DMS153 treated with DMSO at 0.1 percent for 48 hours (cell line): ENCODE measurements around the gene ALKBH6.
A peak's percentile ranks its signal among the peaks of the same experiment; 100 is the strongest.
"Not testable (repeated sequence)": the region's sequence is repeated elsewhere in the genome, so short reads cannot be mapped to it uniquely, and the experiment has no call there.

Experiments
- DNase-seq: peaks from one replicate; lab custom pipeline; 2025; ENCODE audit not compliant: unreplicated experiment; lab: John Stamatoyannopoulos, UW

Gene ALKBH6

GRCh38 chr19:35993923-35994598 is 20.0 kb downstream of the ALKBH6 start:
- no peak for DNase-seq

GRCh38 chr19:35992907-35993765 is 20.9 kb downstream of the ALKBH6 start:
- DNase-seq: no peak

- DNase-seq: no peak
Observed at GRCh38 chr19:35991731-35992450, 22.1 kb downstream of the ALKBH6 start.

- DNase-seq: no peak
Observed at GRCh38 chr19:35990771-35991730, 23.0 kb downstream of the ALKBH6 start.

- DNase-seq: no peak
Observed at GRCh38 chr19:35990156-35990555, 23.9 kb downstream of the ALKBH6 start.

GRCh38 chr19:35988824-35989223 is 25.2 kb downstream of the ALKBH6 start:
- DNase-seq: no peak

- no peak for DNase-seq
Observed at GRCh38 chr19:35987571-35987896, 26.5 kb downstream of the ALKBH6 start.

- peak; percentile 39 for DNase-seq
Observed at GRCh38 chr19:35986664-35987570, 27.1 kb downstream of the ALKBH6 start.

- DNase-seq: no peak
Observed at GRCh38 chr19:35986111-35986510, 27.9 kb downstream of the ALKBH6 start.

- DNase-seq: no peak
Observed at GRCh38 chr19:35983177-35983576, 30.8 kb downstream of the ALKBH6 start.

GRCh38 chr19:35980997-35981396 is 33.0 kb downstream of the ALKBH6 start:
- DNase-seq: not testable (repeated sequence)

GRCh38 chr19:35978832-35979365 is 35.1 kb downstream of the ALKBH6 start:
- no peak for DNase-seq

GRCh38 chr19:35978271-35978670 is 35.7 kb downstream of the ALKBH6 start:
- DNase-seq: no peak

- no peak for DNase-seq
Observed at GRCh38 chr19:35977446-35978222, 36.4 kb downstream of the ALKBH6 start.

GRCh38 chr19:35975608-35976214 is 38.3 kb downstream of the ALKBH6 start:
- DNase-seq: no peak

- no peak for DNase-seq
Observed at GRCh38 chr19:35973487-35973886, 40.5 kb downstream of the ALKBH6 start.

GRCh38 chr19:35966771-35967170 is 47.2 kb downstream of the ALKBH6 start:
- DNase-seq: no peak

- DNase-seq: no peak
Observed at GRCh38 chr19:35963514-35963913, 50.5 kb downstream of the ALKBH6 start.
